Endometrium (tissue), 2 donors: ENCODE results near the gene POLD2.

Source experiments
- FAIRE-seq: peaks from 2 replicates; lab custom pipeline; 2012; peaks lifted over from hg19 to GRCh38; lab: Jason Lieb, UNC
- donor health status: control.
- donor health status: control.

Gene POLD2

GRCh38 chr7:44101966-44102845, 21.1 kb downstream of the POLD2 start:
- FAIRE-seq, result no peak

- no peak for FAIRE-seq
Observed at GRCh38 chr7:44101303-44101965, 21.9 kb downstream of the POLD2 start.

GRCh38 chr7:44100458-44101302, 22.7 kb downstream of the POLD2 start:
- no peak for FAIRE-seq

- no peak for FAIRE-seq
Observed at GRCh38 chr7:44099669-44100068, 23.7 kb downstream of the POLD2 start.

GRCh38 chr7:44098092-44099068, 25.0 kb downstream of the POLD2 start:
- no peak for FAIRE-seq

GRCh38 chr7:44097064-44097932, 26.1 kb downstream of the POLD2 start:
- FAIRE-seq, result no peak

GRCh38 chr7:44096326-44096881, 26.9 kb downstream of the POLD2 start:
- FAIRE-seq, result no peak

- FAIRE-seq, result no peak
Observed at GRCh38 chr7:44095781-44096180, 27.6 kb downstream of the POLD2 start.

GRCh38 chr7:44094883-44095592, 28.3 kb downstream of the POLD2 start:
- FAIRE-seq, result no peak

- no peak for FAIRE-seq
Observed at GRCh38 chr7:44094365-44094764, 29.0 kb downstream of the POLD2 start.

GRCh38 chr7:44093102-44093641, 30.2 kb downstream of the POLD2 start:
- FAIRE-seq, result no peak

GRCh38 chr7:44087911-44088838, 35.2 kb downstream of the POLD2 start:
- no peak for FAIRE-seq

GRCh38 chr7:44086627-44087026, 36.7 kb downstream of the POLD2 start:
- FAIRE-seq, result no peak

- FAIRE-seq, result no peak
Observed at GRCh38 chr7:44085546-44085945, 37.8 kb downstream of the POLD2 start.

GRCh38 chr7:44084701-44085100, 38.6 kb downstream of the POLD2 start:
- FAIRE-seq, result no peak

GRCh38 chr7:44083796-44084195, 39.6 kb downstream of the POLD2 start:
- no peak for FAIRE-seq

- FAIRE-seq, result no peak
Observed at GRCh38 chr7:44082541-44083207, 40.7 kb downstream of the POLD2 start.
